ENCODE results near the gene GAS2L2. TPM values are rescaled to one million over a fixed set of nuclear protein-coding genes. Genes with fewer than 3 reads are reported as not detected.

The GAS2L2 gene
- total RNA-seq, 1 experiment from 2014 or later, result 0.15 TPM

- POLR2A ChIA-PET, result no interaction called here
- Mint-ChIP-seq H3K27ac (no peak overlapping the region), H3K4me3 (no peak overlapping the region), H3K27me3 (ENCODE audit: low read depth) (peaks cover 16% of the 10 kb centered on the region), H3K36me3 (peaks cover 24% of the 10 kb centered on the region), H3K4me1 (peaks cover 51% of the 10 kb centered on the region), H3K9me3 (no peaks in the 10 kb centered on the region)
- ATAC-seq (no peak), DNase-seq (ENCODE audit: low spot score) (no peak)
- CTCF ChIA-PET, result interaction anchor here (0.8 to 8.1 kb wide), 5 partner anchors 19 to 132 kb away, joined by 3 to 85 read pairs (median 3); no protein-coding TSS in a partner anchor
- TF ChIP-seq ZNF219 (CRISPR knock-in tag; IDR thresholded peaks at IDR 0.05; ENCODE audit: borderline replicate concordance), result no peak
- TF ChIP-seq ZNF423 (CRISPR knock-in tag; IDR thresholded peaks at IDR 0.05), result no peak
- TF ChIP-seq AR (CRISPR knock-in tag; IDR thresholded peaks at IDR 0.05), result no peak
- no peak for TF ChIP-seq ZNF281 (CRISPR knock-in tag; IDR thresholded peaks at IDR 0.05)
- TF ChIP-seq ZMAT4 (CRISPR knock-in tag; IDR thresholded peaks at IDR 0.05), result no peak
- no peak for TF ChIP-seq NFATC4 (CRISPR knock-in tag; IDR thresholded peaks at IDR 0.05)
- TF ChIP-seq ZNF121 (CRISPR knock-in tag; IDR thresholded peaks at IDR 0.05), result no peak
- TF ChIP-seq NFE2L1 (CRISPR knock-in tag; IDR thresholded peaks at IDR 0.05), result no peak
- no peak for TF ChIP-seq ETV6 (CRISPR knock-in tag; IDR thresholded peaks at IDR 0.05)
- no peak for TF ChIP-seq FOXJ3 (CRISPR knock-in tag; IDR thresholded peaks at IDR 0.05; ENCODE audit: borderline replicate concordance)
- no peak for TF ChIP-seq E2F5 (CRISPR knock-in tag; IDR thresholded peaks at IDR 0.05)
- no peak for TF ChIP-seq JAZF1 (CRISPR knock-in tag; IDR thresholded peaks at IDR 0.05)
- no peak for TF ChIP-seq MXD4 (CRISPR knock-in tag; IDR thresholded peaks at IDR 0.05; ENCODE audit: borderline replicate concordance)
These were observed 24.5 kb downstream of the GAS2L2 start for GRCh38 chr17:35728551-35728950.

GRCh38 chr17:35727635-35728034, 25.4 kb downstream of the GAS2L2 start:
- Mint-ChIP-seq H3K27ac (peak overlapping the region; percentile 5; the same call in 1 of the 2 replicates), H3K4me1 (peaks cover 49% of the 10 kb centered on the region), H3K36me3 (peaks cover 26% of the 10 kb centered on the region), H3K9me3 (no peaks in the 10 kb centered on the region), H3K27me3 (ENCODE audit: low read depth) (peaks cover 16% of the 10 kb centered on the region), H3K4me3 (no peak overlapping the region)
- ChIA-PET POLR2A (interaction anchor here (0.5 kb wide), 1 partner anchor 160 kb away, joined by 4 read pairs; no protein-coding TSS in a partner anchor), CTCF (interaction anchor here (0.8 to 8.1 kb wide), 8 partner anchors 17 to 131 kb away, joined by 3 to 85 read pairs (median 4); no protein-coding TSS in a partner anchor)
- DNase-seq (ENCODE audit: low spot score) (no peak), ATAC-seq (no peak)
- TF ChIP-seq NR2C2 (CRISPR knock-in tag; IDR thresholded peaks at IDR 0.05) (no peak), CDX4 (CRISPR knock-in tag; IDR thresholded peaks at IDR 0.05; ENCODE audit: borderline replicate concordance) (no peak), FOXK1 (CRISPR knock-in tag; IDR thresholded peaks at IDR 0.05) (no peak), TEAD1 (CRISPR knock-in tag; IDR thresholded peaks at IDR 0.05) (no peak), ATF2 (CRISPR knock-in tag; IDR thresholded peaks at IDR 0.05; ENCODE audit: borderline replicate concordance, low read depth) (no peak), IRF2 (CRISPR knock-in tag; IDR thresholded peaks at IDR 0.05; ENCODE audit: borderline replicate concordance, low read depth) (no peak), USF1 (CRISPR knock-in tag; IDR thresholded peaks at IDR 0.05) (no peak), ZNF512 (CRISPR knock-in tag; IDR thresholded peaks at IDR 0.05; ENCODE audit: borderline replicate concordance) (no peak)
